Omental fat pad (tissue), 4 donors: ENCODE measurements around the gene PSAPL1. TPM values are rescaled to one million over a fixed set of nuclear protein-coding genes. Genes with fewer than 3 reads are reported as not detected.
A peak's percentile ranks its signal among the peaks of the same experiment; 100 is the strongest.

Experiments used
- ATAC-seq: fragments of 150-250 bp; one replicate; pipeline ENCODE4 v1.9.1; 2016; ENCODE audit warnings: mild to moderate bottlenecking, moderate library complexity; ENCODE audit not compliant: low FRiP score
- DNase-seq: peaks from one replicate; pipeline ENCODE4 v3.0.0-alpha.2; 2019; ENCODE audit warnings: low spot score
- total RNA-seq, 4 donors: library from RNA; depleted of rRNA; stranded (reverse); fragments of >200 nt; gene quantifications; one replicate each; pipeline ENCODE4 v1.1.0, GENCODE V29; 2016
- TF ChIP-seq, protein P1 (sequence below), 3 donors: fragments of 450-650 bp; IDR thresholded peaks; one replicate each; pipeline ENCODE4 v1.5.1; 2016 to 2017; ENCODE audit warnings: antibody characterized with exemption in 3 of 3, mild to moderate bottlenecking in 3 of 3, moderate library complexity in 2 of 3

PSAPL1 gene
- total RNA-seq, 4 donors from 2014 or later, result 0.25 to 2.1 (median 0.48) TPM; not detected in 1

DNA sequence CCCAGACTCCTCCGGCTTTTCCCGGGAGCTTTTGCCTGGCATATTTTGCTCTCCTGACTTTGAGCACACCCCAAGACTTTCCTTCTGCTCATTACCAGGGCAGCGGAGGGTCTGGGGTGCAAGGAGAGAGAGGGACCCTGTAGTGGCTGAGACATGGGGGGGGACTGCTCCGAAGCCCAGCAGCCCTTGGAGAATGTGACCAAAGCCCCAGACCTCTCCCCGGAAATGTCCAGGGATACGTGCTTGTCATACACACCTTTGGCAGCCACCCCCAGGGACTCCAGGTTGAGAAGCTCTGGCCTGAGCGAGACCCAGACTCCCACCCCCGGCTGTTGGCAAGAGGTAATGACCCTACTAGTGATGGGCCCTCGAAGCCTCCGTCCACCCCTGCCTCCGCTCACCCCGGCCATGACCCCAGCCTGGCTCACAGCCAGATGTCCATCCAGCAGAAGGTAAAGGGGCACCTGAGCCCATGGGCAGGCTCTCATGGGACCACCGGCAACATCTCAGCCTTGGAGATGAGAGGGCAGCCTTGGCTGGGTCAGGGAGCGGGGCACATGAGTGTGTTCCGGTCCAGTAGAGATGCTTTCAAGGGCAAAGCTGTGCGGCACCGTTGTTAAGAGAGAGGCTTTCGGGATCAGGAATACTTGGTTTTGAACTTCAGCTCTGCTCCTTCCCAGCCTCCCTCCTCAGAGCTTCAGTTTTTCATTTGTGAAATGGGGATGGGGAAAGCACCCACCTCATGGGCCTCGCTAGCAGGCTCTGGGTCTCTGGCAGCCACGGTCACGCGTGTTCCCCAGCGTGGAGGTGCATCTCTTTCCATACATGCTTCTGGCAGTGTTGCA lies 2.0 kb downstream of the PSAPL1 start:
- peak; percentile 2 for DNase-seq

GRCh38 chr4:7431696-7432530 lies 2.8 kb downstream of the PSAPL1 start:
- no peak for DNase-seq
- TF ChIP-seq, protein P1, sequence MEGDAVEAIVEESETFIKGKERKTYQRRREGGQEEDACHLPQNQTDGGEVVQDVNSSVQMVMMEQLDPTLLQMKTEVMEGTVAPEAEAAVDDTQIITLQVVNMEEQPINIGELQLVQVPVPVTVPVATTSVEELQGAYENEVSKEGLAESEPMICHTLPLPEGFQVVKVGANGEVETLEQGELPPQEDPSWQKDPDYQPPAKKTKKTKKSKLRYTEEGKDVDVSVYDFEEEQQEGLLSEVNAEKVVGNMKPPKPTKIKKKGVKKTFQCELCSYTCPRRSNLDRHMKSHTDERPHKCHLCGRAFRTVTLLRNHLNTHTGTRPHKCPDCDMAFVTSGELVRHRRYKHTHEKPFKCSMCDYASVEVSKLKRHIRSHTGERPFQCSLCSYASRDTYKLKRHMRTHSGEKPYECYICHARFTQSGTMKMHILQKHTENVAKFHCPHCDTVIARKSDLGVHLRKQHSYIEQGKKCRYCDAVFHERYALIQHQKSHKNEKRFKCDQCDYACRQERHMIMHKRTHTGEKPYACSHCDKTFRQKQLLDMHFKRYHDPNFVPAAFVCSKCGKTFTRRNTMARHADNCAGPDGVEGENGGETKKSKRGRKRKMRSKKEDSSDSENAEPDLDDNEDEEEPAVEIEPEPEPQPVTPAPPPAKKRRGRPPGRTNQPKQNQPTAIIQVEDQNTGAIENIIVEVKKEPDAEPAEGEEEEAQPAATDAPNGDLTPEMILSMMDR (IDR thresholded peaks at IDR 0.05), result no peak
- ATAC-seq, result no peak

More for the DNA sequence above, 2.0 kb downstream of the PSAPL1 start:
- no peak for ATAC-seq
- TF ChIP-seq, protein P1 (IDR thresholded peaks at IDR 0.05), result no peak

DNA sequence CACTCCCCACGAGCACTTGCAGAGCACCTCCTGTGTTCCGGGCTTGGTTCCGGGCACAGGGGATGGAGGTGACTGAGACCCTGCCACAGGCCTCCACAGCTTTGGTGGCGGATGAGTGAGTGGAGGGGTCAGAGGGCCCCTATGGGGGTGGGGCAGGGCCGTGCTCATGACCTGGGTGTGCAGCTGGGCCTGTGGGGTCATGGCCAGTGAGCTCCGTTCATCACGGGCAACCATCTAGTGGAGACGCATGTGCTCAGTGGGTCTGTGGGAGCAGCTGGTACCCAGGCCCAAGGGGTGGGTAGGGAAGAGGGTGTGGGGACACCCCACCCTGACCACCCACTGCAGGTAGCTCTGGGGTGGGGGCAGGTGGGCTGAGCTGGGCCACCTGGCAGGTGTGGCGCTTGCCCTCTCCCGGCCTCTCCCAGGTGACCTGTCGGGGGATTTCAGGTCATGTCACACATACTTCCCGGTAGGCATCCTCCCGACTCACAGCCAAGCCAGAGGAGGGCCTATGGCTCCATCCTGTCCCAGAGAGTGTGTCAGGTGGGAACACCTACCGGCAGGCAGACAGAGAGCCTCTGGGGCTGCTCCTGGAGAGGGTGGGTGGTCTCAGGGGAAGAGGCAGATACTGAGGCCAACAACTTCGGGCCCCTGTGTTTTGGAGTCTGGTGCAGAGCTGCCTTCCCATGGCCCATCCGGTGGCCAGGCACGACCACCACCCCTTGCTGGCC lies 3.6 kb downstream of the PSAPL1 start:
- no peak for DNase-seq
- no peak for ATAC-seq
- TF ChIP-seq, protein P1 (IDR thresholded peaks at IDR 0.05), result no peak

DNA sequence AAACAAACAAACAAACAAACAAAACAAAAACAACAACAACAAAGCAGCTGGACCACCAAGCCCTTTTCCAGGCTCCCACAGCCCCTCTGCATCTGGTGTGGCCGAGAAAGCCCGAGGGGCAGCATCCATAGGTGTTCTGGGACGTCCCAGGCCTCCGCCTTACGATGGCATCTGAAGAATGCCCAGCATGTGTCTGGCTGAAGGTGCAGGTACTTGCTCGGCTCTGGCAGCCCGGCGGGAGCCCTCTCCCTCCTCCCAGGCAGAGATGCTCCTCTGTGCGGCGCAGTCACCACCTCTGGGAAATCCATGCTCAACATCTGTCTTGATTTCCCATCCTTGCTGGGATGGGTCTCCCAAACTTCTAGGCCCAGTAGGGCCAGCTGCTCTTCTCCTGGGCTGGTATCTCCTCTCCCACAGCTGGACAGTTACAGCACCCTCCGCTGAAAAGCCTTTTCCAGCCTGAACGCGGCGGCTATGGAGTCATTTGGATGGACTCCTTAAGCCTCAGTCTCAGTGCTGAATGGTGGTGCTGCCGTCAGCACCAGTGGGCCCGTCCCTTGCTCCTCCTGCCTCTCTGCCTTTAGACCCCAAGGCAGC lies 4.3 kb downstream of the PSAPL1 start:
- TF ChIP-seq, protein P1 (IDR thresholded peaks at IDR 0.05), result no peak
- DNase-seq (no peak), ATAC-seq (no peak)

DNA sequence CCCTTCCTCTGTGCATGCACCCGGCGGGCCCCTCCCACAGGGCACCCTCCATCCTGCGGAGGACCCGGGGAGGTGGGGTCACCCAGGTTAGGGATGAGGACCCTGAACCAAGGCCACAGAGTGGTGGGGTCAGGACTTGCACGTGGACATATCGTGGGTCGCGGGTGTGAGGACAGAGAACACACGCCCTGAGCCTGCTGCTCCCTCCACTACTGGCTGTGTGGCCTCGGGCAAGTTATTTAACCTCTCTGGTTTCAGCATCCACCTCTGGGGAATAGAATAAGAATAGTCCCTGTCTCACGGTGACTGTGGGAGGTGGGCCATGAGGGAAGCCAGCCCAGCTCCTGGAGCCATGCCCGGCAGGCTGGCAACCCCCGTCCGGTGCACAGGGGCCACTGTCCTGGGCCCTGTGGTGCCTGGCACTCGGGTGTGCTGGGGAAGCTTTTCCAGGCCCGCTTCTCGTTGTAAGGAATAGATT lies 5.1 kb downstream of the PSAPL1 start:
- DNase-seq (no peak), ATAC-seq (no peak)
- TF ChIP-seq, protein P1 (IDR thresholded peaks at IDR 0.05), result no peak

- TF ChIP-seq, protein P1 (IDR thresholded peaks at IDR 0.05), result no peak
- ATAC-seq (no peak), DNase-seq (no peak)
Observed at GRCh38 chr4:7429069-7429416, 5.7 kb downstream of the PSAPL1 start.
